ENCODE data around the gene RPL4. TPM values are rescaled to one million over a fixed set of nuclear protein-coding genes. Genes with fewer than 3 reads are reported as not detected.

The RPL4 gene
- total and polyA plus RNA-seq, 9 of the 15 experiments (the other 6 are each of a cell fraction or from before 2014, with no cell fraction given), result 2,055 to 7,760 (median 5,069) TPM

DNA sequence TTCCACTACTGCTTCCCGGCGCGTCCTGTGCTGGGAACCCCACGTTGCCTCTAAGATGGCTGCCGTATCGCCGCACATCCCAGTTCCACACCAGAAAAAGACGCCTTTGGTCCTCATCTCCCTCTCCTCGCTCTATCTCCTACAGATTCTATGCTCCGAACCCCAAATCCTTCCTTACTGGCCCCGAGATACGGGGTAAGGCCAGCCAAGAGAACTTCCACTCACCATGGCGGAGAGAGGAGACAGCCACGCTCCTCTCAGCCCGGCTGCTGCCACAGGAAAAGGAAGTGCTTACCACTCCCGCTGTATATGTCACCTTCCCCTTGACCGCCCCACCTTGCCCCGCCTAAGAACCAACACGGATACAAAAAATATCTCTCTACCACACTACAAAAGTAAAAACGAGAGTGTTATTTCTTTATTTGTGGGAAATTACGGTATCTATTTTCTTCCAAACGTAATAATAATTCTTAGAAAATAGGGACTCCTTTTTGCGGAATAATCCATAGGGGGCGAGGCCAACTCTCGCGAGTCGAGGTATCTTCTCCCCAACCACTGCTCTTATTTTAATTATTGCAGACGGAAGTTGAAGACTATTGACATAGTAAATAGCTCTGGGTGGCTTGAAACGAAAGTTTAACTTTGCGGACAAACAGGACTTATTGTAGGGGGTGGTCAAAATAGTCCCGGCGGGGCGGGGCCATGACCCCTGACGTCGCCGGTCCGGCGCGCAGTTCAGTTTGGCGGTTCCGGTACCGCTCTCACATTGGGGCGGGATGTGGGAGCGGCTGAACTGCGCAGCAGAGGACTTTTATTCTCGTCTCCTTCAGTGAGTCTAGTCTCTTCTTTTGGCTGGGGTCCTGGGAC lies at the start of gene RPL4, which contains the start of gene ZWILCH (continued):
- TF ChIP-seq ZFPM2 (CRISPR knock-in tag; IDR thresholded peaks at IDR 0.05), result no peak
- peak; percentile 98 for TF ChIP-seq TAF7 (tag; IDR thresholded peaks at IDR 0.05)
- 0 out of 2 replicates have a peak, but pooled peaks have one; percentile 19 for TF ChIP-seq PTBP1 (IDR thresholded peaks at IDR 0.05; ENCODE audit: low read depth, low read length)
- TF ChIP-seq, protein P1, sequence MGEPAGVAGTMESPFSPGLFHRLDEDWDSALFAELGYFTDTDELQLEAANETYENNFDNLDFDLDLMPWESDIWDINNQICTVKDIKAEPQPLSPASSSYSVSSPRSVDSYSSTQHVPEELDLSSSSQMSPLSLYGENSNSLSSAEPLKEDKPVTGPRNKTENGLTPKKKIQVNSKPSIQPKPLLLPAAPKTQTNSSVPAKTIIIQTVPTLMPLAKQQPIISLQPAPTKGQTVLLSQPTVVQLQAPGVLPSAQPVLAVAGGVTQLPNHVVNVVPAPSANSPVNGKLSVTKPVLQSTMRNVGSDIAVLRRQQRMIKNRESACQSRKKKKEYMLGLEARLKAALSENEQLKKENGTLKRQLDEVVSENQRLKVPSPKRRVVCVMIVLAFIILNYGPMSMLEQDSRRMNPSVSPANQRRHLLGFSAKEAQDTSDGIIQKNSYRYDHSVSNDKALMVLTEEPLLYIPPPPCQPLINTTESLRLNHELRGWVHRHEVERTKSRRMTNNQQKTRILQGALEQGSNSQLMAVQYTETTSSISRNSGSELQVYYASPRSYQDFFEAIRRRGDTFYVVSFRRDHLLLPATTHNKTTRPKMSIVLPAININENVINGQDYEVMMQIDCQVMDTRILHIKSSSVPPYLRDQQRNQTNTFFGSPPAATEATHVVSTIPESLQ (CRISPR knock-in tag; IDR thresholded peaks at IDR 0.05), result no peak; the same call in 1 of the 2 replicates
- no peak for TF ChIP-seq ZNF224 (CRISPR knock-in tag; IDR thresholded peaks at IDR 0.05)
- TF ChIP-seq BACH1 (tag; IDR thresholded peaks at IDR 0.05), result no peak
- TF ChIP-seq RFX5 (IDR thresholded peaks at IDR 0.05; ENCODE audit: low read depth, low read length), result 0 out of 2 replicates have a peak, but pooled peaks have one; percentile 16
- no peak for TF ChIP-seq TBP (optimal IDR thresholded peaks at IDR 0.05; ENCODE audit: low read depth, low read length)
- no peak for TF ChIP-seq ZNF79 (CRISPR knock-in tag; IDR thresholded peaks at IDR 0.05; ENCODE audit: low read depth)
